Right lobe of liver (tissue), 6 donors: ENCODE results near the gene NCOA1. TPM values are rescaled to one million over a fixed set of nuclear protein-coding genes. Genes with fewer than 3 reads are reported as not detected.

ENCODE experiments used
- ATAC-seq, 4 donors: fragments of 200-7000 bp; cut with Tn5 transposase; one replicate each; pipeline ENCODE4 v1.9.1; 2020; ENCODE audit warnings: mild to moderate bottlenecking in 4 of 4, moderate library complexity in 4 of 4
- DNase-seq, 3 donors: peaks; one replicate each; pipeline ENCODE4 v3.0.0-alpha.2; 2020
- H3K27ac ChIP-seq, 3 donors: fragments of 200-600 bp; one replicate each; pipeline ENCODE4 v1.8.0; 2022
- H3K27me3 ChIP-seq, 2 donors: fragments of 200-600 bp; one replicate each; pipeline ENCODE4 v1.8.0; 2022
- H3K36me3 ChIP-seq, 4 donors: fragments of 200-600 bp; sonication (generic) in 1 of 4; one replicate each; pipeline versions ENCODE4 v1.5.1 to v1.8.0; 2017 to 2022; ENCODE audit warnings: control low read depth in 1 of 4
- H3K4me1 ChIP-seq, 4 donors: fragments of 200-600 bp; sonication (generic) in 1 of 4; one replicate each; pipeline versions ENCODE4 v1.5.1 to v1.8.0; 2017 to 2022; ENCODE audit warnings: control low read depth in 1 of 4
- H3K4me3 ChIP-seq, 3 donors: fragments of 200-600 bp; one replicate each; pipeline ENCODE4 v1.8.0; 2022
- H3K9me3 ChIP-seq, 4 donors: fragments of 200-600 bp; sonication (generic) in 1 of 4; one replicate each; pipeline versions ENCODE4 v1.5.1 to v1.8.0; 2017 to 2022; ENCODE audit warnings: control low read depth in 1 of 4
- POLR2A ChIP-seq: fragments of 450-650 bp; IDR thresholded peaks from one replicate; pipeline ENCODE4 v1.6.1; 2017; ENCODE audit warnings: antibody characterized with exemption, mild to moderate bottlenecking
- WGBS: methylation state at CpG from one replicate; pipeline ENCODE4 v1.1.6; 2018; ENCODE audit warnings: low coverage, low lambda C conversion rate; ENCODE audit not compliant: insufficient coverage; ENCODE audit errors: missing lambda C conversion rate; 5-methylcytosine and 5-hydroxymethylcytosine counted together
- intact Hi-C, 2 donors: fragments of 100-400 bp; cut with DNase I; formaldehyde crosslinking; loops; one replicate each; pipeline versions ENCODE4 v1.11.2 to v1.14.1; 2022
- total RNA-seq, 6 experiments: library from RNA; depleted of rRNA in 2 of 6; stranded (reverse); fragments of >200 nt in 2 of 6; fragmentation: NEBNext Ultra II Directional in 3 of 6; extraction: Animal tissue kit (Norgen Biotek cat#: 25700) in 3 of 6; gene quantifications; one replicate each; pipeline versions ENCODE4 v1.1.0 to v1.2.4, GENCODE V29; 2016 to 2023
- TF ChIP-seq, protein P1 (sequence below), 4 donors: fragments of 200-600 bp in 3 of 4; fragments of 450-650 bp in 1 of 4; IDR thresholded peaks; one replicate each; pipeline versions ENCODE4 v1.5.1 to v1.8.0; 2016 to 2022; ENCODE audit warnings: antibody characterized with exemption in 4 of 4, mild to moderate bottlenecking in 2 of 4
- donor health status: DM: no; HTN: yes; CAD: no.
- donor health status: DM: no; HTN: no; CAD: no.
- donor health status: DM: no; HTN: no; CAD: no.
- donor health status: DM: no; HTN: yes; CAD: no.
- donor health status: DM: no; HTN: yes; CAD: no.

The NCOA1 gene
- total RNA-seq, 6 experiments from 2014 or later: 13.5 to 18.9 (median 16.4) TPM

DNA sequence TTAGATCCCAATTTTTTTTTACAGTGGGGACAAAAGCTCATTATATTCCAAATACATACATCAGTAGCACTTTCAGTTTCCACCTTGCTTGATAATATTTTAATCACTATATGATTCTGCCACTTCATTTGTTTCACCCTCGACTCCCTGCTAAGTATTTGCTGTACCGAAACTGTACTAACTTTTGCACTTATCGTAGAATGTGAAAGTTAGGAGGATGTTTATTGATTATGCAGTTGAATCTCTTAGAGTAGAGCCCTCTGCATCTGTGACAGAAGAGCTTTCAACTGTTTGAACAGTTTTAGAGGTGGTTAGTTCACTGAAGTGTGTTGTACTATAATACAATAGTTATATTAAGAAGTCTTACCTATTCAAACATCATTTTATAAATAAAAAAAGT lies 20.8 kb downstream of the NCOA1 start:
- peaks cover 0 to 32% (median 8%) of the 10 kb centered on the region in 4 donors for H3K4me1 ChIP-seq
- 17% methylated on average over 3 of the region's 3 CpGs for WGBS

DNA sequence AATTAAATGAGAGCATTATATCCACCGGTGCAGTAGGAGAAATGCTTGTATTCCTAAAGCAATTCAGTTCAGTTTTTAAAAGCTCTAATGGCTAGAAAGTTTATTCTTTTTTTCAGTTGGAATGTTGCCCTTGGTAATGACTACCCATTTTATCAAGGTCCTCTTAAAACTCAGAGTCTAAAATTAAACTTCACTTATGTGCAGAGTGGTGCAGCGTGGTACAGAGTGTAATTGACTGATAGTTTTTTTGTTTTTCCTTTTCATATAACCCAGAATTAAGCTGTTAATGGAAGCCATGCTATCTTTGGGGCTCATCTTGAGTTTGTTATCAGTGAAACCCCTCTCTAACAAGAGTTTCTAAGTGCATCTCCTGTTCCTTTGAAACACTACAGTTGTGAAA lies 21.4 kb downstream of the NCOA1 start:
- WGBS: 25% methylated on average over 2 of the region's 2 CpGs
- Histone ChIP-seq H3K27me3 (no peaks in the 10 kb centered on the region), H3K4me1 (peaks cover 0 to 32% (median 8%) of the 10 kb centered on the region in 4 donors), H3K36me3 (no peaks in the 10 kb centered on the region), H3K9me3 (no peaks in the 10 kb centered on the region), H3K4me3 (no peak overlapping the region), H3K27ac (no peak overlapping the region)
- intact Hi-C loops: no loop called here
- DNase-seq: no peak
- peak in 2 of 4 donors; percentile 19 to 26 for ATAC-seq
- no peak for TF ChIP-seq POLR2A
- TF ChIP-seq, protein P1, sequence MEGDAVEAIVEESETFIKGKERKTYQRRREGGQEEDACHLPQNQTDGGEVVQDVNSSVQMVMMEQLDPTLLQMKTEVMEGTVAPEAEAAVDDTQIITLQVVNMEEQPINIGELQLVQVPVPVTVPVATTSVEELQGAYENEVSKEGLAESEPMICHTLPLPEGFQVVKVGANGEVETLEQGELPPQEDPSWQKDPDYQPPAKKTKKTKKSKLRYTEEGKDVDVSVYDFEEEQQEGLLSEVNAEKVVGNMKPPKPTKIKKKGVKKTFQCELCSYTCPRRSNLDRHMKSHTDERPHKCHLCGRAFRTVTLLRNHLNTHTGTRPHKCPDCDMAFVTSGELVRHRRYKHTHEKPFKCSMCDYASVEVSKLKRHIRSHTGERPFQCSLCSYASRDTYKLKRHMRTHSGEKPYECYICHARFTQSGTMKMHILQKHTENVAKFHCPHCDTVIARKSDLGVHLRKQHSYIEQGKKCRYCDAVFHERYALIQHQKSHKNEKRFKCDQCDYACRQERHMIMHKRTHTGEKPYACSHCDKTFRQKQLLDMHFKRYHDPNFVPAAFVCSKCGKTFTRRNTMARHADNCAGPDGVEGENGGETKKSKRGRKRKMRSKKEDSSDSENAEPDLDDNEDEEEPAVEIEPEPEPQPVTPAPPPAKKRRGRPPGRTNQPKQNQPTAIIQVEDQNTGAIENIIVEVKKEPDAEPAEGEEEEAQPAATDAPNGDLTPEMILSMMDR (IDR thresholded peaks at IDR 0.05): no peak

More for the DNA sequence above, 20.8 kb downstream of the NCOA1 start:
- intact Hi-C loops: no loop called here
- peak; percentile 42 to 66 (median 48) for ATAC-seq
- Histone ChIP-seq H3K27ac (no peak overlapping the region), H3K36me3 (no peaks in the 10 kb centered on the region), H3K9me3 (no peaks in the 10 kb centered on the region), H3K4me3 (no peak overlapping the region), H3K27me3 (no peaks in the 10 kb centered on the region)
- DNase-seq: no peak
- TF ChIP-seq, protein P1 (IDR thresholded peaks at IDR 0.05): no peak
- no peak for TF ChIP-seq POLR2A

DNA sequence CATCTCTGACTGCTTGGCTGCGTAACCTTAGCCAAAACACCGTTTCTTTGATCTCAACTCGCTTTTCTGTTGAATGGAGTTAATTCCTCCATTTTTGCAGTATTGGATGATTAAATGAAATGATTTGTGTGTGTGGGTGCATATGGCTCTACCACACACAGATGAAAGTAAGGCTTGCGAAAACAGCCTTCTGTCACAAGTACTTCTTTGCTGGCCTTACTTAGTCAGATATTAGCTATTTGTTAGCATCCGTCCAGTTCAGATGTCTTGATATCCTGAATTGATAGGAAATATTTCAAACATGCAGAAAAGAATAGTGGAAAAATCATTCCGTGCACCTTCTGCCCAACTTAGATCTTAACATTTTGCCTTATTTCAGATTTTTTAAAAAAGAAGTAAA lies 21.8 kb downstream of the NCOA1 start:
- WGBS: 89% methylated on average over 6 of the region's 6 CpGs
- peaks cover 0 to 32% (median 8%) of the 10 kb centered on the region in 4 donors for H3K4me1 ChIP-seq
- no peak overlapping the region for H3K4me3 ChIP-seq
- no peak for TF ChIP-seq POLR2A
- TF ChIP-seq, protein P1 (IDR thresholded peaks at IDR 0.05): no peak
- H3K27me3 ChIP-seq: no peaks in the 10 kb centered on the region
- no peak overlapping the region for H3K27ac ChIP-seq
- ATAC-seq: no peak
- DNase-seq: no peak
- intact Hi-C loops: no loop called here
- no peaks in the 10 kb centered on the region for H3K36me3 ChIP-seq
- H3K9me3 ChIP-seq: no peaks in the 10 kb centered on the region

DNA sequence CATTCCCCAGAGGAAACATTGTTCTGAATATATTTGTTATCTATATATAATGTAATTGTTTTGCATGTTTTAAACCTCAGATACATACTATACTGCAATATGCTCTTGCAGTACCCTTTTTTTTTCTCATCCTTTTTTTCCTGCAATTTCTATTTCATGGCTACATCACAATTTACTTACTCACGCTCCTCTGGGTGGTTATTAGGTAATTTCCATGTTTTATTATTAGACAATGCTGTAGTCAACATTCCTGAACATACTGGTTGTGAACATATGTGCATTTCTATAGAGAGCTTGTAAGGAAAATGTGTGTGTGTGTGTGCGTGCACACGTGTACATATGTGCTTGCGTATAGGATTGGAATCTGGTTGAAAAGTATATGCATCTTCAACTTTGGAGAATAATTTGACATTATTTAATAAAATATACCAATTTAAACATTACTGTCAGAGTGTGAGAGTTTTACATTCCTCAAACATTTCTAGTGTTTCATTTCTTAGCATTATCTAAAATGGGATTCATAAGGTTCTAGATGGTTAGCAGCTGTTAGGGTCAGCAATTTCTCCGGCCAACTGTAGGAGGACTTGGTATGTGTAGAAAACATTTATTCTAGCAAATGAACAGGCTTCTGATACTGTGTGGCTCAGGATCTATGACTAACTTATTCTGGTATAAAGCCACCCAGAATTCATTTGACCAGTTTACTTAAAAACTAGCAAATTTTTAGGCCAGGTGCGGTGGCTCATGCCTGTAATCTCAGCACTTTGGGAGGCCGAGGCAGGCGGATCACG lies 22.4 kb downstream of the NCOA1 start:
- no peak overlapping the region for H3K27ac ChIP-seq
- no peak overlapping the region for H3K4me3 ChIP-seq
- intact Hi-C loops: no loop called here
- H3K9me3 ChIP-seq: no peaks in the 10 kb centered on the region
- no peaks in the 10 kb centered on the region for H3K36me3 ChIP-seq
- H3K4me1 ChIP-seq: peaks cover 0 to 32% (median 8%) of the 10 kb centered on the region in 4 donors
- no peak for ATAC-seq
- no peak for TF ChIP-seq POLR2A
- DNase-seq: no peak
- H3K27me3 ChIP-seq: no peaks in the 10 kb centered on the region
- WGBS: 91% methylated on average over 9 of the region's 9 CpGs

DNA sequence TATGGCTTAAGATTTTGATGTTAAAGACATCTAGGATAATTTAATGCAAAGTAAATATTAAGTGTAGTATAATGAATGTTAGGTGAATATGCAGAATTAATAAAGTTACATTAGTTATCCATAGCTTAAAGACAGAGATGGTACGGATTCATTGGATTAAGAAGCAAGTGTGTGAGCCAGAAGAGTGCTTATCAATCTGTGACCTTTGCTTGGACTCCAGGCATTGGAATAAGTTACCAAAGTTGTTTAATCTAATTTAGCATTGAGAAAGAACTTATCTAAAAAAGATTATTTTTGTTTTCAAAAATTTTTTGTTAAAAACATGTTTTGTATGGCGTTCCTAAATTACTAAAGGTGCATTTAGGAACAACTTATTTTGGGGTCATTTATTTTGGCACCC lies 23.8 kb downstream of the NCOA1 start:
- DNase-seq: no peak

More for the DNA sequence above, 23.8 kb downstream of the NCOA1 start:
- no peak overlapping the region for H3K27ac ChIP-seq
- TF ChIP-seq, protein P1 (IDR thresholded peaks at IDR 0.05): no peak
- TF ChIP-seq POLR2A: no peak
- H3K27me3 ChIP-seq: no peaks in the 10 kb centered on the region
- H3K4me3 ChIP-seq: no peak overlapping the region
- no peaks in the 10 kb centered on the region for H3K9me3 ChIP-seq
- no peaks in the 10 kb centered on the region for H3K36me3 ChIP-seq
- peak in 2 of 4 donors; percentile 44 to 62 for ATAC-seq
- 37% methylated on average over 2 of the region's 2 CpGs for WGBS
- intact Hi-C loops: no loop called here
- H3K4me1 ChIP-seq: peaks cover 0 to 32% (median 5%) of the 10 kb centered on the region in 4 donors
